Measurements from ENCODE around the gene ALG2.

- TF ChIP-seq XRCC4 (IDR thresholded peaks at IDR 0.05; ENCODE audit: extremely low read depth, insufficient read depth, insufficient read length), result no peak
- TF ChIP-seq CTCF (IDR thresholded peaks at IDR 0.05 in 2 of 3, conservative IDR thresholded peaks at IDR 0.05 in 1 of 3; ENCODE audit: insufficient read depth in 2 of 3, low read depth in 1 of 3, low read length in 3 of 3), result peak in 2 of 3 experiments; percentile 14 to 83; a peak in 3 of 6 replicates
- no peak for TF ChIP-seq CCAR2 (IDR thresholded peaks at IDR 0.05; ENCODE audit: low read depth, low read length)
- no peak for TF ChIP-seq BRCA1 (IDR thresholded peaks at IDR 0.05)
- TF ChIP-seq BRCA1 (CRISPR knock-in tag; IDR thresholded peaks at IDR 0.05), result no peak
- TF ChIP-seq REST (IDR thresholded peaks at IDR 0.05; ENCODE audit: borderline replicate concordance), result no peak
- no peak for TF ChIP-seq REST (CRISPR knock-in tag; IDR thresholded peaks at IDR 0.05; ENCODE audit: low read depth)
- TF ChIP-seq CHD1 (IDR thresholded peaks at IDR 0.05; ENCODE audit: low read length), result no peak
- no peak for TF ChIP-seq ZNF263 (CRISPR knock-in tag; IDR thresholded peaks at IDR 0.05; ENCODE audit: borderline replicate concordance)
- TF ChIP-seq SMC3 (conservative IDR thresholded peaks at IDR 0.05; ENCODE audit: insufficient read depth, low read depth, low read length), result no peak
- TF ChIP-seq POLR2AphosphoS5 (IDR thresholded peaks at IDR 0.05; ENCODE audit: control insufficient read depth, insufficient read depth, low read depth, low read length), result no peak
- TF ChIP-seq PML (IDR thresholded peaks at IDR 0.05; ENCODE audit: low read length), result no peak
- no peak for TF ChIP-seq ETV5 (CRISPR knock-in tag; IDR thresholded peaks at IDR 0.05; ENCODE audit: low read depth)
- no peak for TF ChIP-seq SP2 (IDR thresholded peaks at IDR 0.05; ENCODE audit: extremely low read depth, low read depth, low read length, poor library complexity, severe bottlenecking)
- TF ChIP-seq FOXM1 (IDR thresholded peaks at IDR 0.05; ENCODE audit: low read depth), result no peak
- no peak for TF ChIP-seq FOXM1 (CRISPR knock-in tag; IDR thresholded peaks at IDR 0.05; ENCODE audit: low read depth)
- TF ChIP-seq L3MBTL2 (IDR thresholded peaks at IDR 0.05), result no peak
Measured at GRCh38 chr9:99211746-99212145, 10.0 kb downstream of the ALG2 start.
